Mucosa of descending colon (tissue), 3 donors: ENCODE results near the gene MAP4K5. TPM values are rescaled to one million over a fixed set of nuclear protein-coding genes. Genes with fewer than 3 reads are reported as not detected.

Source experiments
- ATAC-seq: fragments of 200-7000 bp; cut with Tn5 transposase; one replicate; pipeline ENCODE4 v1.9.1; 2020; ENCODE audit warnings: mild to moderate bottlenecking, moderate library complexity
- DNase-seq, 3 donors: peaks; one replicate each; pipeline ENCODE4 v3.0.0-alpha.2; 2020
- H3K36me3 ChIP-seq: fragments of 200-600 bp; one replicate; pipeline ENCODE4 v1.8.0; 2021; ENCODE audit warnings: low read depth, mild to moderate bottlenecking
- H3K4me1 ChIP-seq: fragments of 200-600 bp; one replicate; pipeline ENCODE4 v1.8.0; 2021; ENCODE audit warnings: low read depth, mild to moderate bottlenecking
- H3K4me3 ChIP-seq: fragments of 200-600 bp; one replicate; pipeline ENCODE4 v1.8.0; 2021; ENCODE audit warnings: mild to moderate bottlenecking
- H3K9me3 ChIP-seq: fragments of 200-600 bp; one replicate; pipeline ENCODE4 v1.8.0; 2021; ENCODE audit warnings: mild to moderate bottlenecking
- intact Hi-C, 2 donors: fragments of 100-400 bp; cut with DNase I in 1 of 2; cut with micrococcal nuclease in 1 of 2; formaldehyde crosslinking; loops; one replicate each; pipeline versions ENCODE4 v1.11.0 to v1.11.1; 2022; cut with DNase I, micrococcal nuclease
- total RNA-seq, 3 donors: library from RNA; stranded (reverse); fragmentation: NEBNext Ultra II Directional in 2 of 3; extraction: Animal tissue kit (Norgen Biotek cat#: 25700) in 2 of 3; gene quantifications; one replicate each; pipeline versions ENCODE4 v1.2.1 to v1.2.4, GENCODE V29; 2021 to 2023
- TF ChIP-seq, protein P1 (sequence below): fragments of 200-600 bp; IDR thresholded peaks from one replicate; pipeline ENCODE4 v1.8.0; 2022; ENCODE audit warnings: antibody characterized with exemption, mild to moderate bottlenecking
- donor health status: DM: no; HTN: no; CAD: no; lungs with moderate emphysema.
- donor health status: DM: no; HTN: no; CAD: no.
- donor health status: DM: no; HTN: yes; CAD: no.

MAP4K5 gene
- total RNA-seq, 3 donors from 2014 or later, result 42.2 to 65.8 (median 45.3) TPM

GRCh38 chr14:50388256-50388931, 144.0 kb downstream of the MAP4K5 start:
- no peaks in the 10 kb centered on the region for H3K36me3 ChIP-seq
- no peak overlapping the region for H3K4me3 ChIP-seq
- H3K9me3 ChIP-seq, result no peaks in the 10 kb centered on the region
- ATAC-seq, result peak; percentile 97
- DNase-seq, result peak; percentile 57 to 78 (median 75)
- peaks cover 5% of the 10 kb centered on the region for H3K4me1 ChIP-seq
- TF ChIP-seq, protein P1, sequence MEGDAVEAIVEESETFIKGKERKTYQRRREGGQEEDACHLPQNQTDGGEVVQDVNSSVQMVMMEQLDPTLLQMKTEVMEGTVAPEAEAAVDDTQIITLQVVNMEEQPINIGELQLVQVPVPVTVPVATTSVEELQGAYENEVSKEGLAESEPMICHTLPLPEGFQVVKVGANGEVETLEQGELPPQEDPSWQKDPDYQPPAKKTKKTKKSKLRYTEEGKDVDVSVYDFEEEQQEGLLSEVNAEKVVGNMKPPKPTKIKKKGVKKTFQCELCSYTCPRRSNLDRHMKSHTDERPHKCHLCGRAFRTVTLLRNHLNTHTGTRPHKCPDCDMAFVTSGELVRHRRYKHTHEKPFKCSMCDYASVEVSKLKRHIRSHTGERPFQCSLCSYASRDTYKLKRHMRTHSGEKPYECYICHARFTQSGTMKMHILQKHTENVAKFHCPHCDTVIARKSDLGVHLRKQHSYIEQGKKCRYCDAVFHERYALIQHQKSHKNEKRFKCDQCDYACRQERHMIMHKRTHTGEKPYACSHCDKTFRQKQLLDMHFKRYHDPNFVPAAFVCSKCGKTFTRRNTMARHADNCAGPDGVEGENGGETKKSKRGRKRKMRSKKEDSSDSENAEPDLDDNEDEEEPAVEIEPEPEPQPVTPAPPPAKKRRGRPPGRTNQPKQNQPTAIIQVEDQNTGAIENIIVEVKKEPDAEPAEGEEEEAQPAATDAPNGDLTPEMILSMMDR, result no peak
- intact Hi-C loops, result no loop called here

- no peak for DNase-seq
- ATAC-seq, result no peak
- Histone ChIP-seq H3K4me1 (peaks cover 5% of the 10 kb centered on the region), H3K9me3 (no peaks in the 10 kb centered on the region), H3K36me3 (no peaks in the 10 kb centered on the region), H3K4me3 (no peak overlapping the region)
- intact Hi-C loops, result no loop called here
- TF ChIP-seq, protein P1, result no peak
Observed at GRCh38 chr14:50387548-50387947, 144.8 kb downstream of the MAP4K5 start.

DNA sequence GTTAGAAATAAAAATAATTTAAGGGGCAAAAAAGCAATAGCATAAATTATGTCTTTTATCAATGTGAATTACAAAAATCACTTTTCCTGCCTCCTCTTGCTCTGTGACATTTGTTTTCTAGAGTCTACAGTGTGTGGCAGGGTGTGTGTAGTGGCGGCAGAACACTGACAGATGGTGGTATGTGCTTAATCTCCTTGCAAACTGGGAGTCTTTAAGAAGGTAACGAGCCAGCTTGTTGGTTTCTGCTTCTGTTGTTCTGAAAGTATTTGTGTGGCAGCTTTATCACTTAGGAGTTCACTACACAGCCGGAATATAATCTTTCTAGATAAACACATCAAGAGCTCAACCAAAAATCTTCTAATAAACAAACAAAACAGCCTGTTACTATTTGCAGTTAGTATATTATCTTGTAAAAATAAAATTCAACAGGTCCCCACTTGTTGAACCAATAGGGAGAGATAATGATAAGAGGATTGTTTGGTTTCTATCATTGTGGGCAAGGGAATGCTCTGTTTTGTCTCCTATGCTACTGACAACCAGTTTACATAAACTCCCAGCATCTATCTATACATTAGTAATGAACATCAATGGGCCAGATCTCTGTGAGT, 148.6 kb downstream of the MAP4K5 start:
- TF ChIP-seq, protein P1, result no peak
- Histone ChIP-seq H3K9me3 (no peaks in the 10 kb centered on the region), H3K4me1 (no peaks in the 10 kb centered on the region), H3K4me3 (no peak overlapping the region), H3K36me3 (no peaks in the 10 kb centered on the region)
- peak; percentile 27 for ATAC-seq
- no peak for DNase-seq
- intact Hi-C loops, result no loop called here

DNA sequence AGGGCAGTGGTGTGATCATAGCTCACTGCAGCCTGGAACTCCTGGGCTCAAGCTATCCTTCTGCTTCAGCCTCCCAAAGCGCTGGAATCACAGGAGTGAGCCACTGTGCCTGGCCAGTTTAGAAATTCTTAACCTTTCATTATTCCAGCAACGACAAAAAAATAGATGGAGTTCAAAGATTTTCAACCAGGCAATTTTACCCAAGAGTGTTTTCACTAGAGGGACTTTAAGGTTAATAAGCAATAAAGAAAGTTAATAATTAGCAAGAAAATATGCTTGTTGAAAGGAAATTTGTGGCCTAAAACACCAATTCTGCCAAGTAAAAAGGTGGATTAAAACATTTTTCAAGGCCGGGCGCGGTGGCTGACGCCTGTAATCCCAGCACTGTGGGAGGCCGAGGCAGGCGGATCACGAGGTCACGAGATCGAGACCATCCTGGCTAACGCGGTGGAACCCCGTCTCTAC, 150.5 kb downstream of the MAP4K5 start:
- ATAC-seq (peak; percentile 20), DNase-seq (no peak)
- H3K9me3 ChIP-seq, result no peaks in the 10 kb centered on the region
- intact Hi-C loops, result no loop called here
- no peak overlapping the region for H3K4me3 ChIP-seq
- H3K36me3 ChIP-seq, result no peaks in the 10 kb centered on the region
- TF ChIP-seq, protein P1, result no peak
- H3K4me1 ChIP-seq, result no peaks in the 10 kb centered on the region

DNA sequence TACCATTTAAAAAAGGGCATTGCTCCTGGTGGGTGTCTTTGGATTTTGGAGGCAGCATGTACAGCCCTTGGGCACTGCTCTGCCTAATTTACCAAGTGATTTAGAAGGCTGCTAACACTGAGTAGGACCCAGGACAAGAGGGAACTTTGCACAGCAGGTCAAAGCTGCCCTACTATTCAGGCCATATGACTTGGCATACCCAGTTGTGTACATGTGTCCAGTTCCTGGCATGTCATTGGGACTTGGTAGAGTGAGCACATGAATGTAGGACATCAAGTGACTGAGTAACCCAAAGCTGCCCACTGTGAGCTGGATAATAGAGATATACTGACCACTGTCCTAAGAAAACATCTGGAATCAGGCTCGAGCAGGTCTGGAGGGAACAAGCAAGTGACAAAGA, 151.4 kb downstream of the MAP4K5 start:
- no peaks in the 10 kb centered on the region for H3K9me3 ChIP-seq
- no peak overlapping the region for H3K4me3 ChIP-seq
- H3K36me3 ChIP-seq, result no peaks in the 10 kb centered on the region
- DNase-seq (no peak), ATAC-seq (no peak)
- no peaks in the 10 kb centered on the region for H3K4me1 ChIP-seq
- intact Hi-C loops, result no loop called here
- TF ChIP-seq, protein P1, result no peak
